Psoas muscle (tissue), 8 donors: ENCODE measurements around the gene SESN3. TPM values are rescaled to one million over a fixed set of nuclear protein-coding genes. Genes with fewer than 3 reads are reported as not detected.

Experiments used
- ATAC-seq, 4 donors: fragments of 200-7000 bp; cut with Tn5 transposase; one replicate each; pipeline ENCODE4 v1.9.1; 2020; ENCODE audit warnings: moderate library complexity in 3 of 4, mild to moderate bottlenecking in 2 of 4
- DNase-seq, 2 donors: peaks; one replicate each; pipeline ENCODE4 v3.0.0-alpha.2; 2020
- H3K27ac ChIP-seq: fragments of 200-600 bp; one replicate; pipeline ENCODE4 v1.8.0; 2022
- H3K27me3 ChIP-seq, 3 donors: fragments of 200-600 bp in 1 of 3; one replicate each; pipeline versions ENCODE4 v1.6.1 to v1.8.0; 2013 to 2022; ENCODE audit warnings: low read length in 2 of 3, mild to moderate bottlenecking in 2 of 3, moderate library complexity in 1 of 3; ENCODE audit not compliant: insufficient read depth in 3 of 3
- H3K36me3 ChIP-seq, 2 donors: fragments of 200-600 bp in 1 of 2; one replicate each; pipeline versions ENCODE4 v1.6.1 to v1.8.0; 2013 to 2022; ENCODE audit warnings: low read depth in 1 of 2, mild to moderate bottlenecking in 1 of 2, moderate library complexity in 1 of 2; ENCODE audit not compliant: insufficient read depth in 1 of 2
- H3K4me1 ChIP-seq: fragments of 200-600 bp; one replicate; pipeline ENCODE4 v1.8.0; 2022
- H3K4me3 ChIP-seq: fragments of 200-600 bp; one replicate; pipeline ENCODE4 v1.8.0; 2022; ENCODE audit warnings: mild to moderate bottlenecking
- H3K9me3 ChIP-seq: fragments of 200-600 bp; one replicate; pipeline ENCODE4 v1.8.0; 2022
- CTCF ChIP-seq: fragments of 200-600 bp; IDR thresholded peaks from one replicate; pipeline ENCODE4 v1.8.0; 2022; ENCODE audit warnings: antibody characterized with exemption
- WGBS, 3 donors: extraction: QIAGEN DNeasy Blood & Tissue Kit; methylation state at CpG; one replicate each; pipeline versions ENCODE4 v1.1.6 to v1.1.7; 2013; 5-methylcytosine and 5-hydroxymethylcytosine counted together
- intact Hi-C, 2 donors: fragments of 100-400 bp; cut with DNase I; formaldehyde crosslinking; loops; one replicate each; pipeline versions ENCODE4 v1.11.0 to v1.14.2; 2022
- polyA plus RNA-seq, 3 donors: library from polyadenylated mRNA; stranded (reverse); fragments of 200-250 nt; gene quantifications; one replicate each; pipeline ENCODE4 v1.2.3, GENCODE V29; 2013
- total RNA-seq, 4 donors: library from RNA; stranded (reverse); fragmentation: NEBNext Ultra II Directional in 2 of 4; extraction: Animal tissue kit (Norgen Biotek cat#: 25700) in 2 of 4; gene quantifications; one replicate each; pipeline versions ENCODE4 v1.2.1 to v1.2.4, GENCODE V29; 2021 to 2023
- donor health status: healthy with polysubstance abuse.
- donor health status: DM: no; HTN: no; CAD: no; lungs with moderate emphysema.
- donor health status: Bipolar disorder and iron deficiency.
- donor health status: healthy.
- donor health status: DM: yes; HTN: yes; CAD: no.
- donor health status: DM: no; HTN: no; CAD: no.
- donor health status: DM: no; HTN: no; CAD: no.
- donor health status: DM: yes; HTN: yes; CAD: no.

The SESN3 gene
- total and polyA plus RNA-seq, 7 donors, result 0.92 to 94.6 (median 5.3) TPM

DNA sequence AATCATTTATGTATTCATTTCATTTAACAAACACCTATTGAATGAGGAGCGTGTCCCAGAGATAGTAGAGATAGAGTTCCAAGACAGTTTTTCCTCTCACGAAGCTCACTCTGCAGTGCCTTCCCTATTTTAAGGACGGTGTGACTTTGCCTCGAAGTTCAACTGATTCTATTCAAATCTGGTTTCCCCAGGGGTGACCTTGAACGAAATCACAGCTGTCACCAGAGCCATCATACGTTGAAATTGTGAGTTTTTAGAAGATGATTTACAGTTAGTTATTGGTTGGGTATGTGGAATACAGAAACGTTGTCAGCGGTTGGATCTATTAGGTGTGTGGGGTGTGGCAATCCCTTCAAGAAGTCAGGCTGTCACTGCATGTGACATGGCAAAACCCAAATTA lies 33.9 kb upstream of the SESN3 start:
- no peak for TF ChIP-seq CTCF
- Histone ChIP-seq H3K27me3 (no peaks in the 10 kb centered on the region), H3K27ac (no peak overlapping the region), H3K9me3 (no peaks in the 10 kb centered on the region), H3K4me3 (no peak overlapping the region), H3K36me3 (no peaks in the 10 kb centered on the region), H3K4me1 (no peaks in the 10 kb centered on the region)
- DNase-seq, result no peak
- intact Hi-C loops, result no loop called here
- ATAC-seq, result no peak
- WGBS, 3 donors, result 72 to 80% (median 76%) methylated on average over 8 of the region's 8 CpGs

GRCh38 chr11:95262994-95263765 lies 32.2 kb upstream of the SESN3 start:
- Histone ChIP-seq H3K4me1 (no peaks in the 10 kb centered on the region), H3K27me3 (no peaks in the 10 kb centered on the region), H3K9me3 (no peaks in the 10 kb centered on the region), H3K27ac (no peak overlapping the region), H3K36me3 (no peaks in the 10 kb centered on the region), H3K4me3 (no peak overlapping the region)
- ATAC-seq (no peak), DNase-seq (no peak)
- WGBS, 3 donors, result 87 to 95% (median 94%) methylated on average over 2 of the region's 2 CpGs
- no peak for TF ChIP-seq CTCF
- intact Hi-C loops, result no loop called here

DNA sequence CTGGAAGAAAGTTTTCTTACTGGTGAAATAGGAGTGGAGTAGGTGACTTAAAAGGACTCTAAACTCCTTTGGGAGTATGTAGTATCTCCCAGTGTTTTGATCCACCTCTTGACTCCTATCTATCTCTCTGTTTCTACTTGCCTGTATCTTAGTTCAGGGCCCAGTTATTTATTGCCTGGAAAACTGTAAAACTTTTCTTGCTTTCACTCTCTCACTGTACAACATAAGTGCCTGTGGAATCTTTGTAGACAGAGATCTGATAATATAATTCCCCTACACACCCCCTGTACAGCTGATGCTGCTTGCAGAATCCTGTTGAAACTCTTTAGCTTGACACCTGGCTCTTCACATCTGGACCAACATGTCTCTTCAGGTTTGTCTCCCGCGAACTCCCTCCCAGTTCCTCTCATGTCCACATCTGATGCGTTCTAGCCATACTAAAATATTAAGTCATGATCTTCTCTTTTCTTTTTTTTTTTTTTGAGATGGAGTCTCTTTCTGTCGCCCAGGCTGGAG lies 26.5 kb upstream of the SESN3 start:
- Histone ChIP-seq H3K4me3 (no peak overlapping the region), H3K36me3 (no peaks in the 10 kb centered on the region), H3K9me3 (no peaks in the 10 kb centered on the region), H3K27ac (no peak overlapping the region), H3K27me3 (no peaks in the 10 kb centered on the region), H3K4me1 (peaks cover 5% of the 10 kb centered on the region)
- DNase-seq, result no peak
- WGBS, 3 donors, result 80 to 97% (median 92%) methylated on average over 4 of the region's 4 CpGs
- intact Hi-C loops, result loop anchor here in 1 of 2 donors (5.0 kb wide), 1 partner anchor 80 kb away; no protein-coding TSS in a partner anchor
- no peak for ATAC-seq
- TF ChIP-seq CTCF, result no peak

- H3K36me3 ChIP-seq, result no peaks in the 10 kb centered on the region
- ATAC-seq (no peak), DNase-seq (no peak)
- no peak overlapping the region for H3K4me3 ChIP-seq
- intact Hi-C loops, result loop anchor here in 1 of 2 donors (5.0 kb wide), 1 partner anchor 81 kb away; no protein-coding TSS in a partner anchor
- H3K27ac ChIP-seq, result no peak overlapping the region
- no peak for TF ChIP-seq CTCF
- H3K4me1 ChIP-seq, result peaks cover 5% of the 10 kb centered on the region
- WGBS, 3 donors, result 83 to 89% (median 84%) methylated on average over 9 of the region's 9 CpGs
- no peaks in the 10 kb centered on the region for H3K27me3 ChIP-seq
- no peaks in the 10 kb centered on the region for H3K9me3 ChIP-seq
Observed at GRCh38 chr11:95256321-95256779, 25.3 kb upstream of the SESN3 start.
